Measurements from ENCODE around the gene CNOT10.
A peak's percentile ranks its signal among the peaks of the same experiment; 100 is the strongest.
"Not testable (repeated sequence)": the region's sequence is repeated elsewhere in the genome, so short reads cannot be mapped to it uniquely, and the experiment has no call there.

Gene CNOT10, protein sequence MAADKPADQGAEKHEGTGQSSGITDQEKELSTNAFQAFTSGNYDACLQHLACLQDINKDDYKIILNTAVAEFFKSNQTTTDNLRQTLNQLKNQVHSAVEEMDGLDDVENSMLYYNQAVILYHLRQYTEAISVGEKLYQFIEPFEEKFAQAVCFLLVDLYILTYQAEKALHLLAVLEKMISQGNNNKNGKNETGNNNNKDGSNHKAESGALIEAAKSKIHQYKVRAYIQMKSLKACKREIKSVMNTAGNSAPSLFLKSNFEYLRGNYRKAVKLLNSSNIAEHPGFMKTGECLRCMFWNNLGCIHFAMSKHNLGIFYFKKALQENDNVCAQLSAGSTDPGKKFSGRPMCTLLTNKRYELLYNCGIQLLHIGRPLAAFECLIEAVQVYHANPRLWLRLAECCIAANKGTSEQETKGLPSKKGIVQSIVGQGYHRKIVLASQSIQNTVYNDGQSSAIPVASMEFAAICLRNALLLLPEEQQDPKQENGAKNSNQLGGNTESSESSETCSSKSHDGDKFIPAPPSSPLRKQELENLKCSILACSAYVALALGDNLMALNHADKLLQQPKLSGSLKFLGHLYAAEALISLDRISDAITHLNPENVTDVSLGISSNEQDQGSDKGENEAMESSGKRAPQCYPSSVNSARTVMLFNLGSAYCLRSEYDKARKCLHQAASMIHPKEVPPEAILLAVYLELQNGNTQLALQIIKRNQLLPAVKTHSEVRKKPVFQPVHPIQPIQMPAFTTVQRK

DNA sequence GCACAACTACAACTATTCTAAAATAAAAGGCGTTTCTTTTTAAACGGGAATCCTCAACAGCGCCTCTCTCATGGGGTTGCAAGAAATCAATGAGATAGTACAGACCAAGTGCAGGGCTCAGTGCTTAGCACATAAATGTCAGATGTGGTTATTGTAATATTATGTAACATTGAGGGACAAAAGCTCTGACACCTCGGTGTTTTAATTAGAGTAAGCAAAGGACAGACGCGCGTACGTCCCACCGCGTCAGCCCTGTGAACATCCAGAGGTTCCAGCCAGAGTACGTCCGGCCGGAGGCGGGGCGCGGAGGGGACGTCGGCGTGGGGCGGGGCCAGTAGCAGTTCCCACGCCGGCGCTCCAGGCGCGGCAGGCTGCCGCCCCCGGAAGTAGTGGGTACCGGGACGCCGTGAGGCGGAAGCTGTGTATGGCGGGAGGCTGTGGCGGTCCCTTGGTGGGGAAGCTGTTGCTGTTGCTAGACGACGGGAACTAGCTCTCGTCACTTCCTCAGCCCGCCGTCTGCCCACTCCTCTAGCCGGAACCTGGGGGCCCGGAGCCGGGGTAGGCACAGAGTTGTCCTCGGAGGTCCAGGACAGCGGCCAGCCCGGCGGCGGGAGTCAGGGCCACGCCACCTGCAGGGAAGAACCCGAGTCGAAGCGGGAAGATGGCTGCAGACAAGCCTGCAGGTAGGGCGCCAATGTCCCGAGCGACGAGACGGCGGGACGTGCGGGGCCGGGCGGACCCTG, at the start of gene CNOT10:
Gene CNOT10, plus strand, starts transcription at position 389 of the 743 bp plus-strand sequence. Its CDS starts 273 bp downstream, at position 662.
- Histone ChIP-seq H3K9me3 (ENCODE audit: control insufficient read depth, low read length) (no peaks in the 10 kb centered on the region), H3K9ac (ENCODE audit: low read length) (peak within 1 kb of the TSS; percentile 78), H3K4me1 (ENCODE audit: control insufficient read depth, insufficient read depth, low read length) (peaks cover 20% of the 10 kb centered on the region), H3K36me3 (ENCODE audit: control insufficient read depth, insufficient read depth, low read length) (no peaks in the 10 kb centered on the region), H3K27me3 (ENCODE audit: control insufficient read depth, insufficient read depth, low read length) (no peaks in the 10 kb centered on the region), H3K4me3 (ENCODE audit: low read length) (peak within 1 kb of the TSS; percentile 75)

DNA sequence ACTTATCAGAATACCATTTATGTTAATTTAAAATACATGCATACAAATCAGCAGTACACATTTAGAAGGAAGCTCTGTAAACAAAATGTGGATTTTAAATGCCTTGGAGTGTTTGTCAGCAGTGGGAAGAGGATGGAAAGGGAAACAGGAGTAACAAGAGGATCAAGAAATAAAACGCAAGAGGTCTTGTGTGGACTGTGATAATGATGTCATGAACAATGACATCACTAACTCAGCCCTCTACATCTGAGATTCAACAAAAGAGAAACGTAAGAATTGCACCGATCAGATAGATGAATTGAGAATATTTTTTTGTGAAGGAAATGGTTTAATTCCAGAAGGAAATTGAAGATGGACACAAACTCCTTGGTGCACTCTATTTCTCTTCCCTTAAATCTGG, 44.0 kb upstream of the CNOT10 start:
- no peaks in the 10 kb centered on the region for H3K36me3 ChIP-seq (ENCODE audit: control insufficient read depth, insufficient read depth, low read length)
- no peaks in the 10 kb centered on the region for H3K9me3 ChIP-seq (ENCODE audit: control insufficient read depth, low read length)
- H3K9ac ChIP-seq (ENCODE audit: low read length), result no peak overlapping the region
- H3K27me3 ChIP-seq (ENCODE audit: control insufficient read depth, insufficient read depth, low read length), result no peaks in the 10 kb centered on the region
- H3K4me1 ChIP-seq (ENCODE audit: control insufficient read depth, insufficient read depth, low read length), result no peaks in the 10 kb centered on the region
- no peak overlapping the region for H3K4me3 ChIP-seq (ENCODE audit: low read length)

DNA sequence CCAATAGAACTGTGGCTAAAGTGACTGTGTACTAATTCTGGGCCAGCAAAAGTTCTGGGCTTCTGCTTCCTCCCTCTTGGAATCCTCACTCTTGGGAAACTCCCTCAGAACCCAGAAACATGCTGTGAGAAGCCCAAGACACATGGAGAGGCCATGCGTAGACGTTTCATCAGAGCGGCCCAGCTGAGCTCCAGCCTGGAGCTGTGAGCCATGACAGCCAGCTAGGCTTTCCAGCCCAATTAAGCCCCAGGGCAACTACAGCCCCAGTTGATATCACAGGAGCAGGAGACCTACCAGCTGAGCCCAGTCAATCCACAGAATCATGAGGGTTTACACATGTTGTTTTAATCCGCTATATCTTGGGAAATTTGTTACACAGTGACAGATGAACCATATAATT, 43.6 kb upstream of the CNOT10 start:
- Histone ChIP-seq H3K36me3 (ENCODE audit: control insufficient read depth, insufficient read depth, low read length) (no peaks in the 10 kb centered on the region), H3K9me3 (ENCODE audit: control insufficient read depth, low read length) (no peaks in the 10 kb centered on the region), H3K9ac (ENCODE audit: low read length) (no peak overlapping the region), H3K27me3 (ENCODE audit: control insufficient read depth, insufficient read depth, low read length) (no peaks in the 10 kb centered on the region), H3K4me3 (ENCODE audit: low read length) (no peak overlapping the region), H3K4me1 (ENCODE audit: control insufficient read depth, insufficient read depth, low read length) (no peaks in the 10 kb centered on the region)

DNA sequence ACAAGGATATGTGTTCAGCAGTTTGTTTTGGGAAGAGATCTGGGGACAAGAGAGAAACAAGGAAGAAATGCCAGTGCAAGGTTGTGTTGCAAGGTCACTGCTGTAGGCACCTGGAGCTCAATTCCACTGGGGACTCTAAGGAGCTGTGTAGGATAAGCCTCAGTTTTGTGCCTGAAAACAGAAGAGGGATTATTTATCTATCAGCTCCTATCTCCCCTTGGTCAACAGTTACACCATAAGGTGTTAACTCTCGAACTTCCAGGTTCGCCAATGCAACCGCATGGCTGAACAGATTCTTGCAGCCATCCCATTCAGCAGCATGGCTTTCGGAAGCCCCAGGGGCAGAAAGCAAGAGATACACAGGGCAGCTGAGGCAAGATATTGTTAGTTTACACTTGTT, 41.6 kb upstream of the CNOT10 start:
- H3K4me1 ChIP-seq (ENCODE audit: control insufficient read depth, insufficient read depth, low read length), result no peaks in the 10 kb centered on the region
- no peaks in the 10 kb centered on the region for H3K36me3 ChIP-seq (ENCODE audit: control insufficient read depth, insufficient read depth, low read length)
- H3K4me3 ChIP-seq (ENCODE audit: low read length), result no peak overlapping the region
- H3K9me3 ChIP-seq (ENCODE audit: control insufficient read depth, low read length), result no peaks in the 10 kb centered on the region
- H3K27me3 ChIP-seq (ENCODE audit: control insufficient read depth, insufficient read depth, low read length), result no peaks in the 10 kb centered on the region
- H3K9ac ChIP-seq (ENCODE audit: low read length), result no peak overlapping the region

DNA sequence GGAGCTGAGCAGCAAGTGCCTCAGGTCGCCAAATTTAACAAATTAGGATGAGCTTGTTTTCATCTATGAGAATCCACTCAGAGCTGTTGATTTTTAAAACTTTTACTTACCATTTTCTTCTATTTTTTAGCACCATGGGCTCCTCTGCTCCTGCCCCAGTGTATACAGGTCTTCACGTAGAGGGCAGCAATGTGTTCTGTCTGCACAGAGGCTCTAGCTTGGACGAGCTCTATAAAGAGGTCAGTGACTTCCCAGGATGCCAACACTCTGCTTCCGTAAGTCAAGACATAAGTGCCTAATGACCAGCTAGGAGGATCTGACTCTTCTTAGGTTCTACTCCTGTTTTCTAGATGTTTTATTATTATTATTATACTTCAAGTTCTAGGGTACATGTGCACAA, 41.2 kb upstream of the CNOT10 start:
- no peaks in the 10 kb centered on the region for H3K9me3 ChIP-seq (ENCODE audit: control insufficient read depth, low read length)

DNA sequence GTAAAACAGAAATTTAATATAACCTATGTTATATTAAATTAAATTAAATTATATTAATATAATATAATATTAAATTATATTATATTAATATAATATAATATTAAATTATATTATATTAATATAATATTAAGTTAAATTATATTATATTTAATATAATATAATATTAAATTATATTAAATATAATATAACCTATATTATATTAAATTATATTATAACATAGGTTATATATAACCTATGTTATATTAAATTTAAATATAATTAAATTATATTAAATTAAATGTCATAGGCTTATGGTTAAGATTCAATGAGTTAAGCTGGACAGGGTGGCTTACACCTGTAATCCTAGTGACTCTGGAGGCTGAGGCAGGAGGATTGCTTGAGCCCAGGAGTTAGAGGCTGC, 40.6 kb upstream of the CNOT10 start:
- Histone ChIP-seq H3K9me3 (ENCODE audit: control insufficient read depth, low read length) (no peaks in the 10 kb centered on the region), H3K4me3 (ENCODE audit: low read length) (no peak overlapping the region), H3K36me3 (ENCODE audit: control insufficient read depth, insufficient read depth, low read length) (no peaks in the 10 kb centered on the region), H3K9ac (ENCODE audit: low read length) (no peak overlapping the region), H3K4me1 (ENCODE audit: control insufficient read depth, insufficient read depth, low read length) (no peaks in the 10 kb centered on the region), H3K27me3 (ENCODE audit: control insufficient read depth, insufficient read depth, low read length) (no peaks in the 10 kb centered on the region)

More for the DNA sequence above, 41.2 kb upstream of the CNOT10 start:
- Histone ChIP-seq H3K4me1 (ENCODE audit: control insufficient read depth, insufficient read depth, low read length) (no peaks in the 10 kb centered on the region), H3K36me3 (ENCODE audit: control insufficient read depth, insufficient read depth, low read length) (no peaks in the 10 kb centered on the region), H3K9ac (ENCODE audit: low read length) (no peak overlapping the region), H3K4me3 (ENCODE audit: low read length) (no peak overlapping the region), H3K27me3 (ENCODE audit: control insufficient read depth, insufficient read depth, low read length) (no peaks in the 10 kb centered on the region)

DNA sequence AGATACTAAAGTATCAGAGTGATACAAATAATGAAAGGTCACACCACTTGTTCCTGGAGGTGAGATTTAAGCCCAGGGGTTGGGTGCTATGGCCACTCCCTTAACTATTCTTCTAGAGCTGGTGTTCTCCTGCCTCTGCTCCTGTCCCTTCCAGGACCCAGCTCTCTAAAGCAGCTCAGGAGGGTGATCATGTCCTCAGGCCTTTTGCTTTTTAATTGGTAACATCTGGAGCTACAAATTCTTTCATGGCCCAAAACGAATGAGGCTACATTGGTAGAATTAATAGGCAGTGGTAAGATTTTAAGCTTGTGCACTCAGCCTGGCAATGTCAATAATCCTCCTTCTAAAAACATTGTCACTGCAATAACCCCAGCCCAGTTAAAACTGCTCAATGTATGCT, 38.2 kb upstream of the CNOT10 start:
- no peaks in the 10 kb centered on the region for H3K9me3 ChIP-seq (ENCODE audit: control insufficient read depth, low read length)
- H3K4me3 ChIP-seq (ENCODE audit: low read length), result no peak overlapping the region
- H3K9ac ChIP-seq (ENCODE audit: low read length), result no peak overlapping the region
- no peaks in the 10 kb centered on the region for H3K36me3 ChIP-seq (ENCODE audit: control insufficient read depth, insufficient read depth, low read length)
- H3K27me3 ChIP-seq (ENCODE audit: control insufficient read depth, insufficient read depth, low read length), result no peaks in the 10 kb centered on the region
- no peaks in the 10 kb centered on the region for H3K4me1 ChIP-seq (ENCODE audit: control insufficient read depth, insufficient read depth, low read length)

DNA sequence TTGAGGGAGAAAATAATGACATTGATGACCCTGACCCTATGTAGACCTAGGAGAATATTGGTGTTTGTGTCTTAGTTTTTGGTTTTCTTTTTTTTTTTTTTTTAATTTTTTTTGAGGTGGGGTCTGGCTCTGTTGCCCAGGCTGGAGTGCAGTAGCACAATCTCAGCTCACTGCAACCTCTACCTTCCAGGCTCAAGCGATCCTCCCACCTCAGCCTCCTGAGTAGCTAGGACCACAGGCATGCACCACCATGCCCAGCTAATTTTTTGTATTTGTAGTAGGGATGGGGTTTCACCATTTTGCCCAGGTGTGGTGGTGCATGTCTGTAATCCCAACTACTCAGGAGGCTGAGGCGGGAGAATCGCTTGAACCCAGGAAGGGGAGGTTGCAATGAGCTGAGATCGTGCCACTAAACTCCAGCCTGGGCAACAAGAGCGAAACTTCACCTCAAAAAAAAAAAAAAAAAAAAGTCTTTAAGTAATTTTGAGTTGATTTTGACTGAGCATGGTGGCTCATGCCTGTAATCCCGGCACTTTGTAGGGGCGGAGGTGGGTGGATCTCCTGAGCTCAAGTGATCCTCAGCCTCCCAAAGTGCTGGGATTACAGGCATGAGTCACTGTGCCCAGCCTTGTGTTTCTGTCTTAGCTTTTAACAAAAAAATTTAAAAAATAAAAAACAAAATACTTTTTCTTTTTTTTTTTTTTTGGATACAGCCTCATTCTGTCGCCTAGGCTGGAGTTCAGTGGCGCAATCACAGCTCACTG, 32.5 kb upstream of the CNOT10 start:
- H3K4me1 ChIP-seq (ENCODE audit: control insufficient read depth, insufficient read depth, low read length); H3K36me3 ChIP-seq (ENCODE audit: control insufficient read depth, insufficient read depth, low read length); H3K9me3 ChIP-seq (ENCODE audit: control insufficient read depth, low read length); H3K9ac ChIP-seq (ENCODE audit: low read length); H3K4me3 ChIP-seq (ENCODE audit: low read length); H3K27me3 ChIP-seq (ENCODE audit: control insufficient read depth, insufficient read depth, low read length): not testable (repeated sequence)

DNA sequence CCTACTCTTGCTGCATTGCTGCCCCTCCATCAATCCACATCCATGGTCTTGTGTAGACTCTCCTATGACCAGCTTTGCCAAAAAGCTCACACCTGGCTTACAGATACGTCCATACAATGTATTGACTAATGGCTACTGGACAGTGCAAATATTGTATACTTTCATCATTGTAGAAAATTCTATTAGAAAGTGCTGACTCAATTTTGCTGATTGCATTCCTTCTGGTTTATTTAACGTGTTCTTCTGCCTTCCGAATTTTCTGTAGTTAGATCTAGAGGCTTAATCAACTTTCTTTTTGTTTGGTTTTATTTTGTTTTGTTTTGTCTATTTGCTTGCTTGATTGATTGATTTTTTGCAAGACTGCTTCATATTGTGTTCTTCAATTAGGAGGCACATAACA, 29.8 kb upstream of the CNOT10 start:
- H3K36me3 ChIP-seq (ENCODE audit: control insufficient read depth, insufficient read depth, low read length), result no peaks in the 10 kb centered on the region
- H3K27me3 ChIP-seq (ENCODE audit: control insufficient read depth, insufficient read depth, low read length), result no peaks in the 10 kb centered on the region
- H3K9me3 ChIP-seq (ENCODE audit: control insufficient read depth, low read length), result no peaks in the 10 kb centered on the region
- H3K4me3 ChIP-seq (ENCODE audit: low read length), result no peak overlapping the region
- H3K4me1 ChIP-seq (ENCODE audit: control insufficient read depth, insufficient read depth, low read length), result no peaks in the 10 kb centered on the region
- no peak overlapping the region for H3K9ac ChIP-seq (ENCODE audit: low read length)

DNA sequence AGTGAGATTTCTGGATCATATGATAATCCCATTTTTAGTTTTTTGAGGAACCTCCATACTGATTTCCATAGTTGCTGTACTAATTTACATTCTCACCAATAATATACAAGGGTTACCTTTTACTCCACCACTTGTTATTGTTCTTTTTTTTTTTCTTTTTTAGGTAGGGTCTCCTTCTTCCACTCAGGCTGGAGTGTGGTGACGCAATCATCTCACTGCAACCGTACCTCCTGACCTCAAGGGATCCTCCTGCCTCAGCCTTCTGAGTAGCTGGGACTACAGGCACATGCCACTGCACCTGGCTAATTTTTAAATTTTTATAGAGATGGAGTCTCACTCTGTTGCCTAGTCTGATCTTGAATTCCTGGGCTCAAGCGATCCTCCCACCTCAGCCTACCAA, 24.4 kb upstream of the CNOT10 start:
- no peaks in the 10 kb centered on the region for H3K27me3 ChIP-seq (ENCODE audit: control insufficient read depth, insufficient read depth, low read length)
- no peaks in the 10 kb centered on the region for H3K36me3 ChIP-seq (ENCODE audit: control insufficient read depth, insufficient read depth, low read length)
- no peaks in the 10 kb centered on the region for H3K9me3 ChIP-seq (ENCODE audit: control insufficient read depth, low read length)
- no peaks in the 10 kb centered on the region for H3K4me1 ChIP-seq (ENCODE audit: control insufficient read depth, insufficient read depth, low read length)
- no peak overlapping the region for H3K9ac ChIP-seq (ENCODE audit: low read length)
- no peak overlapping the region for H3K4me3 ChIP-seq (ENCODE audit: low read length)

DNA sequence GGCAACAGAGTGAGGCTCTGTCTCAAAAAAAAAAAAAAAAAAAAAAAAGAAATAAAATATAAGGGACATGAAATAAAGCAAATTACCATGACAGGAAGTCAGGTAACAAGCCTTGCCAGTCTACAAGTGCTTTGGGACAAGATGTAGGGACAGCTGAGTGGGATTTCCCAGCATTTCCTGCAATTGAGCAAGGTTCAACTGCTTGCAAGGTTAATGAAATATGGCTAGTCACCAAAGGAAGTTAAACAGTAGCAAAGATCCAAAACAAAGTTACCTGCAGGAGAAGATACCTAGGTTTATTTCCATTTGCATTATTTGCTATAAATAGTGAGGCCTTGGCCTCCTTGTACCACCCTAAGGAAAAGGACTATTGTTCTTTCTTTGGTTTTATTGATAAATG, 22.3 kb upstream of the CNOT10 start:
- Histone ChIP-seq H3K27me3 (ENCODE audit: control insufficient read depth, insufficient read depth, low read length) (peaks cover 2% of the 10 kb centered on the region), H3K9ac (ENCODE audit: low read length) (no peak overlapping the region), H3K4me1 (ENCODE audit: control insufficient read depth, insufficient read depth, low read length) (no peaks in the 10 kb centered on the region), H3K9me3 (ENCODE audit: control insufficient read depth, low read length) (no peaks in the 10 kb centered on the region), H3K4me3 (ENCODE audit: low read length) (no peak overlapping the region), H3K36me3 (ENCODE audit: control insufficient read depth, insufficient read depth, low read length) (no peaks in the 10 kb centered on the region)
